HG02970 (cell line): Measurements from ENCODE around the gene SPRED2.
A peak's percentile ranks its signal among the peaks of the same experiment; 100 is the strongest.

ENCODE experiments used
- ATAC-seq: cut with Tn5 transposase; IDR thresholded peaks from one replicate; pipeline ENCODE4 v1.9.1; 2021; ENCODE audit warnings: mild to moderate bottlenecking, moderate library complexity, moderate number of reproducible peaks; ENCODE audit not compliant: unreplicated experiment, low FRiP score

The SPRED2 gene

DNA sequence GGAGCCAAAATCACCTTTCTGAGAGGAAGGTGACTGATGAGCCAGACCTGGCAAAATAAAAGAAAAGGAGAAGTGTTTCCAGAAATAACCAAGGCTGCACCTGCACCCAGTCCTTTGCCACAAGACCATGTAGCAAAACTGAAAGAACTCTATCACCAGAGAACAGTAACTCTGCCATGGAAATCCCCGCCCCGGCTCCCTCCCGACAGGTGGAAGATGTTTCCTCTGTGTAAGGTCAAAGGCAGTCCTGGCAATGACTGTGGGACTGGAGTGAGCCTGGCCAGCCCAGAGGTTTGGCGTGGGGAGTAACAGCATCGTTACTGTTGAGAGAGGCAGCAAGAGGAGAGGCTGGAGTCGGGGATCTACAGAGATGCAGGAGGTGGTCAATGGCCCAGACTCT lies 42.3 kb downstream of the SPRED2 start:
- ATAC-seq = peak; percentile 64

DNA sequence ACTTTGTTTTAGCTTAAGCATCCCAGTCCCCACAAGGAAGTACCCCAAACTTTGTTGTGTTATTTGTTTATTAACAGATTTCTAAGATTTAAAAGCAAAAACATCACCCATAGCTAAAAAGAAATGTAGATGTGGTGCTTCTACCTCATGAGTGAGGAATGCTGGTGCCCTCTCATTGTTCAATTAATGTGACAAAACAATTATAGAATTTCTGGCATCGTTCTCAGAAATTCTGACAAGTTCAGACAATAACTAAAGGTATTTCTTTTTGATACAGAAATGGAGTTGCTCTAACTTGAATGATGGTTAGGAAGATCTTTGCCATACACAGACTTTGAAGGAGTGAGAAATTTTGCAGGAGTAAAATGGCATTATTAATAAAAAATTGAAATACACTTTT lies 42.9 kb downstream of the SPRED2 start:
- no peak for ATAC-seq

DNA sequence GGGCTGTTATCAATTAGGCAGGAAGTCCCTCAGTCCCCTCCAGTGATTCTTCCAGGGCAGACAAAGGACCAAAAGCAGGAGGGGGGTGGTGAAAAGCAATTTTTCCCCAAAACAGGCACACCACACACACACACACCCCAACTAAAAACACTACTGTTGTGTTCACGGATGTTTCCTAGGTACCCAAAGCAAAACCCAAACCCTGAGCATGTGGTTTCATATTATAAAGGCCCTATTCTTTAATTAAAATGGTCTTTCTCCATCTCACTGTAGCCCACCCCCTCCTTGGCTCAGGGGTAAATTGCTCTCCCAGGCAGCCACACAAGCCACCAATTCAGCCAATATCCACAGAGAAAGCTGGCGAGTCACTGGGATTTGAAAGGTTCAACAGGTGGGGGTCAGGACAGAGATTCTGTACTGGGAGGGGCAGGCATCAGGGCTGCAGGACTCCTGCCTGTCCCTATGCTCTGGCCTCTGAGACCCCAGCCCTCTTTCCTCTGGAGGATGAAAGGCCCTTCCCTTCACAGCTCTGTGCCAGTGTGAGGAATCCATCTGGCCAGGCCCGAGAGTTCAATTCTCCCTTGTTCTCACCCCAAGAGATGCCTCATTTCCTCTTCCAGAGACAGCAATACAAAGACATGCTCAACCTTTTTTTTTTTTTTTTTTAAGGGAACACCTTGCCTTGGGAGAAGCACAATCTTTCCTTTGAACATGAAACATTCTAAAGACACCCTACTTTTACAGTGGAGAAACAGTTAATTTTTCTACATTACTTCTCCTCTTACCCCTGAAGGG lies 43.6 kb downstream of the SPRED2 start:
- ATAC-seq = no peak

DNA sequence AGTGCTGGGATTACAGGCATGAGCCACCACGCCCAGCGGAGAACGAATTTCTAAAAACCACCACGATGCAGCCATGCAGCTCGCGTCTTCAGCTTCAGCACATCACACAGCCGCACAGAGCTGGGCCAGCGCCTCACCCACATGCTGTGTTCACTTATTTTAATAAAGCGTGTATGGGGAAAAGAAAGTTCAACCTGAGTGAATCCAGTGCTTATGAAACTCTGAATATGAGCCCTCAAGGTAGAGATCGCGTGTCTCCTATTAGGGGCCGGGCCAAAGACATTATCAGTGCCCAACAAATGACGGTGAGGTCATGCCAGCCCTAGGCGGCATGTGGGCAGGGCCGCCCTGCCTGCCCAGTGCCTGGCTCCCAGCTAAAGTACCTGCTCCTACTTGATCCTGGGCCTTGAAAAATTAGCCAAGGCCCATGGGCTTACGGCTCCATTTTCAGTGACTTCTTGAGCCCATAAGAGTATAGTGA lies 44.3 kb downstream of the SPRED2 start:
- no peak for ATAC-seq

DNA sequence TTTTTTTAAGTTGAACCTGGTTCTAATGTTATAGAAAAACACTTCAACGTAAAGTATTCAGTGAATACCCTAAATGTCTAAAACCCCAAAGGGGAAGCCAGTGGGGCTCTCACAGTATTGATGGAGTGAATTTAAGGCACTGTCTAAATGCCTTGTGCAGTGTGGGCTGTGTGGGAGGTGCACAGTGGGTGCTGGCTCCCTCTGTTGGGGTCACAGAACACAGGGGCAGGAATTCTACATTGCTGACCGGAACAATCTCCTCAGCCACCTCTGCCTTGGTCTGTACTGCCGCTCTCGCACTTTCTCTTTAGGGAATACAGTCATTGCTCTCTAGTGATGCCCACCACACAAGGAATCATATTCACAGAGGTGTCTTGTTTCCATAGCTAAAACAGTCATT lies 45.4 kb downstream of the SPRED2 start:
- no peak for ATAC-seq

DNA sequence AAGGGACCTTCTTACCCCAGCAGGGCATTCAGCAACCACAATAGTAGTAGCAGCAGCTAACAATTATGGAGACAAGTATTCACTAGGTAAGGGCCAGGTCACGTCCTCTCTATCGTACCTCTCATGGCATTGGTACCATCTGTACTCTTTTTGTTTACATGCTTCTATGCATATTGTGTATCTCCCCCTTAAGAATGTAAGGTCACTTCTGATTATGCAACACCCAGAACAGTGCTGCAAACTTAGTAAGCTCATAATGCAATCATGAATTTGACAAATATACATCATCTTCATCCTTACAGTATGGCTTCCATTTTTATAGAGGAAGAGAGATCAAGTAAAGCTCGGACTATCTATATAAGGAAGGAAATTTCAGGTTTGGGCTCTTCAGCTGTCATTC lies 46.1 kb downstream of the SPRED2 start:
- no peak for ATAC-seq

DNA sequence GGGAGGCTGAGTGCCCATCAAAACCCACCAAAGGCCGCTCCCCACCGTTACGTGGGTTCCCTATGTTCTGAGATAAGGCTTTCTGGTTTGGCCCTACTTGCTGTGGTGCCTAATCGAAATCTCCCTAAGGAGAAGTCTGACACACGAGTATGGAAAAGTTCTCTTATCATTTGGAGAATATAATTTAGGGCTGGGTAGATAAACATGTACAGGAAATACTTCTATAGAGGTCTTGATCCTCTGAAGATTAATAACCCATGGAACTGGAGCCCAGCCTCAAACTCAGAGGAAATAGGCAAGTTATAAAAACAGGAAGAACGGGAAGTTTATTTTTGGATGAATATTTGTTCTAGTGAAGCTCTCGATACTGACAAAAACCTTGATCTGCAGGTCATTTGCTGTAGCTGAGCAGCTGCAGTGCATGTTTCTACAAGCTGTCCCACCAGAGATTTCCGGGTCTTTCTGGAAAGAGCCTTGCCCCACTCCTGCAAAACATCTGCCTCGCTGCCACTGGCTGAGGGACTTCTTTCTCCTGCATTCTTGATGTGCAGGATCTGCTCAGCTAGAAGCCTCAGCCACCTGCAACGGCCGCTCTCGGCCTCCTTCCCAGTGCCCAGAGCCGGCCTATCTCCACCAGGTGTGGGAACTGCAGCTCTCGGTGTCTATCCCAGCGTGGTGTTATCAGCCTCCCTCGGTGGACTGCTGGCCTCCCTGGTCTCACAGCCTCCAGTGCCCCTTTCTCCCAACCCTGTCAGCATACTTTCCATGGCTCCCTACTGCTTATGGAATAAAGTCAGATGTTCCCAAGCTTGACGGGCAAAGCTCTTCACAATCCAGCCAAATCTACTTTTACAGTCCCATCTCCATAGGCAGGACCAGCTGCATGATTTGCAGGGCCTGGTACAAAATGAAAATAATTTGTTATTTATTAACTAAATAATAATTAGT lies 48.6 kb downstream of the SPRED2 start:
- ATAC-seq = no peak

DNA sequence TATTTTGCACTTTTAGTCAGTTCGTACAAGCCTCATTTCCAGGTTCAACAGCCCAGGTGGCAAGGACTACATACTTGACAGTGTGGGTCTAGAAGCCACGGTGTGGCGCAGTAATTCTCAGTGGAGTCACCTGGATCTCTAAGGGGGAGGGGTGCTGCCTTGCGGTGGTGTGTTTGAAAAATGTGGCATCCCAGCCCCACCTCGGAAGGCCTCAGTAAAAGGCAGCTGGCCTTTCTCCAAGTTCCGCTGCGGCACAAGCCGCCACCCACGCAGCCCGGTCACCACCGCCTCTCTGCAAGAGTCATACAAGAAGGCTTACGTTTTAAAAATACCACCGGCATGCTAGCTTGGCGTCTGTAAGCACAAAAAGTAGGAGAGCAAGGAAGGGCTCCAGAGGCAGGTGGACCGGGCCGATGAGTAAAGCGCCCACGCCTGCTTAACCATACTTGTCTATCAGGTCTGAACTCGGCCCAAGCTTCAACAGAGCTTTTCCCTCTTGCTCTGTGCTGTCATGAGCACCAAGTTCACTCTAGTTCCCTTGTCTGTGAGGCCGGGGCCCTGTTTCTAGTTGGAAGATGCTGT lies 49.5 kb downstream of the SPRED2 start:
- peak; percentile 63 for ATAC-seq

DNA sequence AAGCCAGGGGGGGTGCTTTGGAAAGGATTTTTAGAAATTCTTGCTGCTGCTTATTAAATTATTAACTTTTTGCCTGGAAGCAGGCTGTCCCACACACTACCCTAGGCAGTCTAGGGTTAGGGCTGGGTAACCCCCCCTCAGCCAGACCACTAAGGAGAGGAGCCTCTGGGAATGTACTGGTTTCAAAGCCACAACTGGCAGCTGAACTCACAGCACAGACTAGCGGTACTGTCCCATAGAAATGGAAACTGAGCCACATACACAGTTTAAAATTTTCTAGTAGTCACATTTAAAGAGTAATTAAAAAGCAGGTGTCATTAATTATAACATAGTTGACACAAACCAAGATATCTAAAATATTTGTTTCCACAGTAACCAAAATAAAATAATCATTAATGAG lies 50.1 kb downstream of the SPRED2 start:
- ATAC-seq = no peak

DNA sequence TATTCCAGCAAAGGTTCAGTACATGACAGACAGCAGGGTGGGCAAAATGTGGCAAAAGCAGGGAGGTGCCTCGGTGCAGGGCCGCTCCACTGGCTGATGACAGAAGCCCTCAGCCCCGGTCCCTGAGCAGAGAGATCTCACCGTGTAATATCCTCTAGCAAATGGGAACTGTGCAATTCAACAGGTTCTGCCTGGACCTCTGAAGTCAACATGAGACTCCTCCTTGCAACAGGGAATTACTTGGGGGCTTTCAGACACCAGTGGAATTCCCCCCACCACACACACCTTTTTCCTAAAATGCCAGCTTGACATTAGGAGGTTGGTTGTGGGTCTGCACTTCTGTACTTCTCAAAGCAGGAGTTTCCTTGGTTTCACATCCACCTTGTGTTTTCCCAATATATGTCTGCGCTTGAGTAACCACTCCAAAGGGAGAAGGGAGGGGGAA lies 50.8 kb downstream of the SPRED2 start:
- no peak for ATAC-seq

DNA sequence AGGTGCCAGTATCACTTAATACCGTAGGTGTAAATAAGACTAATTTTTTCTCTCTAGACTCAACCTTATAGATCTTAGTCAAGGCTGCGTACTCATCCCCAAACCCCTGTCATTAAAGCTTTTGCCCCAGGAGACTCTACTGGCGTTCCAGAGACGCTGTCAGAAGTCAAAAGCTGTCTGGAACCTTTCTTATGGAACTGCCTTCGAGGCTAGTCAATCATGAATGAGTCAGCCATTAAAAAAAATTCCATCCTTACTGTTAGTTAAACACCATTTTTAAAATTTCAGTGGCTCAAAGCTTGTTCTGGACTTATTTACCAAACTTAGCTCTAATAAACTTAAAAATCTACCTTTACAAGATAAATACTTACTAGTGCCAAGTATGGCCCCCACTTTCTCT lies 52.1 kb downstream of the SPRED2 start:
- no peak for ATAC-seq

DNA sequence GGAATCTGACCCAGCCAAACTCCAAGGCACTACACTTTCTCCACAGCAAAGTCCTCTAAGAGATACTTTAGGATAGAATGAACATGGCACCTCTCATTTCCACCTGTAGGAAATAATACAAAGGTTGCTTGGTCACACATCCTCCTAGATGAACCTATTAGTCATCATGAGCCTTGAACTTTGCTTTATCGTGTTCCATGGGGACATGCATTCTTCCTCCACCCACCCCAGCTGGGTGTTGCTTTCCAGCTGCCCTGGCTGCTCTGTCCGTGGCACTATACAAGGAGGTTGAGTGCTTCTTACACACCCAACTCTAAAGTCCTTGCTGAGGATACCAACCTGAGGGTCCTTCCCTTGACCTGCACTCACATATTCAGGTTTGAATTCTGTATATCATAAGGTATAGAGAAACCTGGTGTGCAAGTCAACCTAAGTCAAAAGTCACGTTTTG lies 52.7 kb downstream of the SPRED2 start:
- ATAC-seq = no peak

DNA sequence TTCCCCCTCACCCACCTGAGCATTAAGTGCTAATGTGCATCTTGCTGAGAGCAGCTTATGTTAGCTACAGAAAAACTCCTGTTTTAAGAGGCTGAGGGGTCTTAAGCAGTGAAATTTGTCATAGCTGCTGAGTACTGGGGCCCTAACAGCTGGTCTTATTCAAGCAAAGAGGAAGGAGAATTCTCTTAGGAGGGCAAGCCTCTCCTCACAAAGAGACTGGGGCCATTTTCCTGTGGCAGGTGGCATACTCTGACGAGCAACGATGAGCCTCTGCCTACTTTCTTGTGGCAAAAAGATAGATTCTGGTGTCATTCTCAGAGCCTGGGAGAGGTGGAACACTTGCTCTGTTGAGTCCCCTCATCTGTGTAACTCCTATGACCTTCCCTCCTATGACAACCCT lies 53.2 kb downstream of the SPRED2 start:
- ATAC-seq = no peak

DNA sequence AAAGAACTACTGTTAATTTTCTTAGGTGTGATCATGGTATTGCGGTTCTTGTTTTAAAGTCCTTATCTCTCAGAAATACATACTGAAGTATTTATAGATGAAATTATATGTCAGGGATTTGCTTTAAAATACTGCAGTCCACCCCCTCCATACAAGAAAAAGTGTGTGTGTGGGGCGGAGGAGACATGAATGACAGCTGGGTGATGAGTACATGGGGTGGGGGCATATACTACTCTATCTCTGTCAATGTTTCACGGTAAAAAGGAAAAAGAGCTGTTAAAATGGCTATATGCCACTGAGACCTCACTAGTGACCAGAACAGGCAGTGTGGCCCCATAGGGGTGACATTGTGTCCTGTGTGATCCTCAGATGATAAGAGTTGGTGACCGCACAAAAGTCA lies 54.1 kb downstream of the SPRED2 start:
- ATAC-seq = no peak

DNA sequence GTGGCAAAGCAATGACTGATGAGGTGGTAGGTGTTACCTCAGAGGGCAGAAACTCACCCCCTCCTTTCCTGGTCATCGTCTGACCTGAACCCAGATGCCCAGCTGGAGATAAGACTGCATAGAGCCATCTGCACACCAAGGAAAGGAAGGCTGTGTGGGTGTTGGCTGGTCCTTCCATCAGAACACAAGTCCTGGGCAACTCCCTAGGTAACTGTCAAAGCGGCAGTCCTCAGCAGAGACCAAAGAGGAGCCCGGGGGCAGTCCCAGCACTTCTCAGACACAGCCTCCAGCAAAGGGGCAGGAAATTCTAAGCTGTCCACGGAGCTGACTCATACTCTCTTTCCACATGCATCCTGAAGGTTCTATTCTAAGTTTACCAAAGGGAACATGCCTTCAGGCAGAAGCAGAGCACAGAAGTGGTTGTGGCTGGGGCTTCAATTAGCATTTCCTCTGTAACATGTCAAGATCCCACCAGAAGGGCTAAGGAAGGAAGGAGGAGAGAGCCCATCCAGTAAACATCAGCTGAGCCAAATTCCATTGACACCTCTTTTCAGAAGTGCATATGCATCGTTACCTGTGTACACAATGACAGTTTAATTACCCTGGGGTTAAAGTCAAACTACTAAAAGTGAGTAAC lies 54.7 kb downstream of the SPRED2 start:
- no peak for ATAC-seq

DNA sequence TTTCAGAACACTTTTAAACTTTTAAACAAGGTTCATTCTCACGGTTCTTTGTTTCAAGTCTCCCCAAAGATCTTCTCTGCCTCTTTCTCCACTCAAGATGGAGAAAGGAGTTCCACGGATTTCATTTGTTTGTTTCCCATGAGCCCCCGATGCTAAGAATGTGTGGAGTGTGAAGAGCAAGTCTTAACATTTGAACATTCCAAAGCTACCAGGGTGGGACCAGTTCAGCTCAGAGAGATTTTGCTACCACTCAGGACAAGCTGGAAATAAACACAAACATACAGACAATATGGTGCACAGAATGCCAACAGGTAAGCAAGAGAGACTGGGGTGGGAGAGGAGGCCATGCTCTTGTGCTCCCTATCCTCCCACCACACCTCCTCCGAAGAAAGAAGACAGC lies 56.7 kb downstream of the SPRED2 start:
- ATAC-seq = no peak

DNA sequence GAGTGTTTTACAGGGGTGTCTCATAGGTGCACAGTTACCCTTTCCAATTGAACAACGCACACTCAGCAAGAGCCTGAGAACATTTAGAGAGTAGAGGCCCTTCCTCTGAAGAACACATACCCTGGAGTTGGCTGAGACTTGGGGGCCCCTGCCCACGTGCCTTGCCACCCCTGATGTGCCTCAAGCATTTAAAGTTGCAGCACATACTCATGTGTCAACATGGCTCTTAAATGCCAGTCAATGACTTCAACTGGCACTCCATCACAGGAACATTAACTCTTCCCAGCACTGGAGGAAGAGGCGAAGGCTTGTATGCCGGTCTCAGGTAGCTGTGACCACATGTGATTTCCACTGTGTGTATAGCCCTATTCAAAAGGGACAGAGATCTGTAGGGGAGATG lies 57.4 kb downstream of the SPRED2 start:
- no peak for ATAC-seq

DNA sequence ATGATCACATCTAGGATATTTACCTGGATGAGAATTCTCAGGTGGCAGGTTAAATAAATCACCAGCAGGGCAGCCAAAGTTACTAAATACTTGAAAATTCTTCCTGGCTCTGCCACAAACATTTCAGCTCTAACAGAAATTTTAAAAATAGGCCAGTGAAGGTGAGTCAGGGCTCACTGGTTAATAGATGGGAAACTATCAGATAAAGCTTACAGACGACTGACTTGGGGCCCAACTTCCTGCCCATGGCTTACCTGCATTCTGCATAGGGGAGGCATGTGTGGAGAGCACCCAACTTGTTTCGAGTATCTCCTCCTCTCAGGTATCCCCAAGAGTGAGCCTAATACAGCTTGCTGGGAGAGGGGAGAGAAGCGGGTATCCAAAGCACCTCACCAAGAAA lies 57.8 kb downstream of the SPRED2 start:
- no peak for ATAC-seq

DNA sequence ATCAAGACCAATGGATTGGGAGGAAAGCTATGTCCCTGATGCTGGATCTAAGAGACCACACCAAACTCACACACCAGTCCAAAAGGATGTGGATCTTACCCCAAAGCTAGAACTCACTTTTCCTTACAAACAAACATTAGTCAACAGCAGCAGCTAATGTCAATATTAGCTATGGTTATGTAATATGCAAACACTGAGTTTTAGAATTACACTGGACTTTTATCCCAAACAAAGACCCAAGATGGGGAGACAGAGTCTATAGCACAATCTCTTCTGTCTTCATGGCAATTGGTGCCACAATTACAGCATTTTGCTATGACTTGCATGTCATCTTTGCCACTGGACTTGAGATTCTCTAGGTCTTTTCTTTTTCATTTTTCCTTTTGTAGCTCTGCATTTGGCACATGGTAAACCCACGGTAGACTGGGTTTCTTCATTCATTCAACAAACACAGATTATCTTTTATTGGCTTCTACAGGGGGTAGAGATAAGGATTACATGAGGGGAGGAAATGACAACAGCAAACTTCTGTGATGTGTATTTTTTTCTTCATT lies 59.0 kb downstream of the SPRED2 start:
- ATAC-seq = no peak

DNA sequence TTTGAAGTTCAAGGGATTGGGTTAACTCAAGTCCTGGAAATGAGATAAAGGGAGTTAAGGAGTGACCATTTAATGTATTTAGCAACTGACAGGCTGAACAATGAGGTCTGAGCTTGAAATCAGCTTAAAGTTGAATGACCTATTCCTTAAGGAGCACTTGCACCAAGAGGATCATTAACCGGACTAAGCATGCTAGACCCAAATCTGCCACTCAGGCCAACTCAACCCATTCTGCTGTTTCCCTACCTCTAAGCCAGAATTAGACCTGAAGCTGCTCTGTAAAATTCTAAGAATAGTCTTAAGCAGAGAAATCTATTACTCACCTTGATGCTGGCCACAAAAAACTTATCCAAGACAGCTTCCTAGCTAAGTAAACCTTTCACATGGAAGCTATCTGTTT lies 59.8 kb downstream of the SPRED2 start:
- no peak for ATAC-seq
